Measurements from ENCODE around the gene SASH1. TPM values are rescaled to one million over a fixed set of nuclear protein-coding genes. Genes with fewer than 3 reads are reported as not detected.

SASH1 gene
- total and polyA plus RNA-seq, 2 donors (not counting 1 experiment from before 2014, with no cell fraction given), result 38.6 to 44.6 TPM

DNA sequence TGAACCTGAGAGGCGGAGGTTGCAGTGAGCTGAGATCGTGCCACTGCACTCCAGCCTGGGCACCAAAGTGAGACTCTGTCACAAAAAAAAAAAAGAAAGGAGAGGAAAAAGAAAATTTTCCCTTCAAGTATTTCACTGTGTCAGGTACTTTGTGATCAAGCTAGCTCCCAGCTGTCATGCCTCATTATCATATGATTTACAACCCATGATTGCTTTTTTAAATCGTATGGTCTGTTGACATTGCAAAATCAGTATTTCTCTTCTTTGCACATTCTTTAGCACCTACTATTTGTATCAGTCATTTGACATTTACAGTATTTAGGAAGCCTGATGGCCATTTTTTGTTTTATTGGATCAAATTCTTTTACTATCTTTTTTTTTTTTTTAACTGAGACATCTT lies 22.4 kb downstream of the SASH1 start:
- Histone ChIP-seq H3K9ac (ENCODE audit: insufficient read depth, low read length) (no peak overlapping the region), H3K4me1 (ENCODE audit: control insufficient read depth, extremely low read depth, insufficient read depth, low read length) (peaks cover 14% of the 10 kb centered on the region), H3K79me2 (ENCODE audit: control insufficient read depth, insufficient read depth, low read length) (peaks cover 6% of the 10 kb centered on the region), H3K36me3 (ENCODE audit: control insufficient read depth, insufficient read depth, low read length) (no peaks in the 10 kb centered on the region), H3K27ac (ENCODE audit: insufficient read depth, low read length) (no peak overlapping the region), H3K4me3 (replicated peaks in 1 of 4; ENCODE audit: control extremely low read depth in 1 of 4, insufficient read depth in 1 of 4, low read depth in 3 of 4, low read length in 4 of 4) (no peak overlapping the region), H2AFZ (ENCODE audit: low read length) (no peak overlapping the region), H3K27me3 (ENCODE audit: control insufficient read depth, insufficient read depth, low read length) (no peaks in the 10 kb centered on the region), H3K4me2 (ENCODE audit: extremely low read depth, insufficient read depth, low read length) (no peak overlapping the region), H4K20me1 (ENCODE audit: control insufficient read depth, extremely low read depth, insufficient read depth, low read length) (no peaks in the 10 kb centered on the region), H3K9me3 (ENCODE audit: control insufficient read depth, insufficient read depth, low read depth, low read length) (no peaks in the 10 kb centered on the region)
- no peak for DNase-seq (ENCODE audit: low read depth in 2 of 2)
- TF ChIP-seq EZH2 (IDR thresholded peaks at IDR 0.05; ENCODE audit: low read length, missing control alignments), result no peak
- TF ChIP-seq, protein P1, sequence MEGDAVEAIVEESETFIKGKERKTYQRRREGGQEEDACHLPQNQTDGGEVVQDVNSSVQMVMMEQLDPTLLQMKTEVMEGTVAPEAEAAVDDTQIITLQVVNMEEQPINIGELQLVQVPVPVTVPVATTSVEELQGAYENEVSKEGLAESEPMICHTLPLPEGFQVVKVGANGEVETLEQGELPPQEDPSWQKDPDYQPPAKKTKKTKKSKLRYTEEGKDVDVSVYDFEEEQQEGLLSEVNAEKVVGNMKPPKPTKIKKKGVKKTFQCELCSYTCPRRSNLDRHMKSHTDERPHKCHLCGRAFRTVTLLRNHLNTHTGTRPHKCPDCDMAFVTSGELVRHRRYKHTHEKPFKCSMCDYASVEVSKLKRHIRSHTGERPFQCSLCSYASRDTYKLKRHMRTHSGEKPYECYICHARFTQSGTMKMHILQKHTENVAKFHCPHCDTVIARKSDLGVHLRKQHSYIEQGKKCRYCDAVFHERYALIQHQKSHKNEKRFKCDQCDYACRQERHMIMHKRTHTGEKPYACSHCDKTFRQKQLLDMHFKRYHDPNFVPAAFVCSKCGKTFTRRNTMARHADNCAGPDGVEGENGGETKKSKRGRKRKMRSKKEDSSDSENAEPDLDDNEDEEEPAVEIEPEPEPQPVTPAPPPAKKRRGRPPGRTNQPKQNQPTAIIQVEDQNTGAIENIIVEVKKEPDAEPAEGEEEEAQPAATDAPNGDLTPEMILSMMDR (conservative IDR thresholded peaks at IDR 0.05 in 1 of 2, IDR thresholded peaks at IDR 0.05 in 1 of 2; ENCODE audit: low read depth in 1 of 2, low read length in 2 of 2), result no peak

DNA sequence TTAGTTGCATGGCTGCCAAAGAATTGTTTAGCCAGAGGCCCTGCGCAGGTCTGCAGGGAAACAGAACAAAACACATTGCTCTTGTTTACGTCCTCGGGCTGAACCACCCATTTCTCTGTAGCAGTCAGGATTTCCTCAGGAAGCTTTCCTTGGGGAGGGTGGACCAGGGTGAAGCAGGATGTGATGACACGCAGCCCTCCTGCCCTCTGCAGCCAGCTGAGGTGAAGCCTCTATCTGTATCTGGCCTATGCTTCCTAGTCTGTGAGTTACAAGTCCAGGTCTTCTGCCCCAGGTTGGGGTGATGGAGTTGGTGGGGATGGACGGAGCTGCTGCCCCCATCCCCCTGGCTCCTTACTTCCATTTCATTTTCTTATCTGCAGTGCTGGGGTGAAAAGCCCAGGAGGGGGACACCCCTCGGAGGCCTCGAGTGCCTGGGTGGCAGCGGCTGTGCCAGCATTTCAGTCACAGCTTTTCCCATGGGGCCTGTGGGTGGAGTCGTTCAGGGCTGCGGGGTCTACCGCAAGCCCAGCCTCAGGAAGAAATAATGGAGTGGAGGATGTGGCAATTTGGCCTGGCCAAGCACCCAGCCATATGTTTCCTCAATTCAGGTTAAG lies 24.9 kb downstream of the SASH1 start:
- DNase-seq (ENCODE audit: low read depth in 2 of 2), result peak; percentile 34 to 75
- H3K79me2 ChIP-seq (ENCODE audit: control insufficient read depth, insufficient read depth, low read length), result peaks cover 6% of the 10 kb centered on the region
- no peaks in the 10 kb centered on the region for H3K9me3 ChIP-seq (ENCODE audit: control insufficient read depth, insufficient read depth, low read depth, low read length)
- no peaks in the 10 kb centered on the region for H3K27me3 ChIP-seq (ENCODE audit: control insufficient read depth, insufficient read depth, low read length)
- H3K4me2 ChIP-seq (ENCODE audit: extremely low read depth, insufficient read depth, low read length), result peak overlapping the region; percentile 49
- H3K4me3 ChIP-seq (replicated peaks in 1 of 4; ENCODE audit: control extremely low read depth in 1 of 4, insufficient read depth in 1 of 4, low read depth in 3 of 4, low read length in 4 of 4), result no peak overlapping the region
- peaks cover 14% of the 10 kb centered on the region for H3K4me1 ChIP-seq (ENCODE audit: control insufficient read depth, extremely low read depth, insufficient read depth, low read length)
- H3K27ac ChIP-seq (ENCODE audit: insufficient read depth, low read length), result peak overlapping the region; percentile 30
- no peak overlapping the region for H2AFZ ChIP-seq (ENCODE audit: low read length)
- TF ChIP-seq, protein P1 (conservative IDR thresholded peaks at IDR 0.05 in 1 of 2, IDR thresholded peaks at IDR 0.05 in 1 of 2; ENCODE audit: low read depth in 1 of 2, low read length in 2 of 2), result no peak
- no peaks in the 10 kb centered on the region for H4K20me1 ChIP-seq (ENCODE audit: control insufficient read depth, extremely low read depth, insufficient read depth, low read length)
- peak overlapping the region; percentile 5 for H3K9ac ChIP-seq (ENCODE audit: insufficient read depth, low read length)
- H3K36me3 ChIP-seq (ENCODE audit: control insufficient read depth, insufficient read depth, low read length), result no peaks in the 10 kb centered on the region

- Histone ChIP-seq H2AFZ (ENCODE audit: low read length) (no peak overlapping the region), H4K20me1 (ENCODE audit: control insufficient read depth, extremely low read depth, insufficient read depth, low read length) (no peaks in the 10 kb centered on the region), H3K79me2 (ENCODE audit: control insufficient read depth, insufficient read depth, low read length) (peaks cover 4% of the 10 kb centered on the region), H3K9ac (ENCODE audit: insufficient read depth, low read length) (no peak overlapping the region), H3K4me2 (ENCODE audit: extremely low read depth, insufficient read depth, low read length) (no peak overlapping the region), H3K9me3 (ENCODE audit: control insufficient read depth, insufficient read depth, low read depth, low read length) (no peaks in the 10 kb centered on the region), H3K27ac (ENCODE audit: insufficient read depth, low read length) (no peak overlapping the region), H3K4me1 (ENCODE audit: control insufficient read depth, extremely low read depth, insufficient read depth, low read length) (peaks cover 8% of the 10 kb centered on the region), H3K4me3 (replicated peaks in 1 of 4; ENCODE audit: control extremely low read depth in 1 of 4, insufficient read depth in 1 of 4, low read depth in 3 of 4, low read length in 4 of 4) (no peak overlapping the region), H3K27me3 (ENCODE audit: control insufficient read depth, insufficient read depth, low read length) (no peaks in the 10 kb centered on the region), H3K36me3 (ENCODE audit: control insufficient read depth, insufficient read depth, low read length) (no peaks in the 10 kb centered on the region)
- no peak for DNase-seq (ENCODE audit: low read depth in 2 of 2)
- no peak for TF ChIP-seq EZH2 (IDR thresholded peaks at IDR 0.05; ENCODE audit: low read length, missing control alignments)
- TF ChIP-seq, protein P1 (conservative IDR thresholded peaks at IDR 0.05 in 1 of 2, IDR thresholded peaks at IDR 0.05 in 1 of 2; ENCODE audit: low read depth in 1 of 2, low read length in 2 of 2), result no peak
Observed at GRCh38 chr6:148370176-148370575, 27.5 kb downstream of the SASH1 start.
